ENCODE results near the gene MRI1. TPM values are rescaled to one million over a fixed set of nuclear protein-coding genes. Genes with fewer than 3 reads are reported as not detected.
A peak's percentile ranks its signal among the peaks of the same experiment; 100 is the strongest.

Gene MRI1
- total and polyA plus RNA-seq, 4 donors = 23.5 to 63.2 (median 29.9) TPM

- ATAC-seq (ENCODE audit: insufficient read depth, low FRiP score) (peak; percentile 10), DNase-seq (peak; percentile 40 to 64 (median 41))
- Histone ChIP-seq H3K27me3 (ENCODE audit: control insufficient read depth in 3 of 3, insufficient read depth in 3 of 3, low read length in 2 of 3) (no peaks in the 10 kb centered on the region), H3K27ac (ENCODE audit: low read depth in 1 of 2, low read length in 1 of 2) (peak overlapping the region; percentile 82 to 92), H3K9ac (ENCODE audit: insufficient read depth in 1 of 2, low read length in 2 of 2) (peak overlapping the region; percentile 37 to 65), H3K36me3 (ENCODE audit: control insufficient read depth in 4 of 4, insufficient read depth in 4 of 4, low read length in 4 of 4) (no peaks in the 10 kb centered on the region), H3K4me3 (peak overlapping the region; percentile 79), H3K9me3 (ENCODE audit: control insufficient read depth in 4 of 4, insufficient read depth in 3 of 4, low read length in 3 of 4) (no peaks in the 10 kb centered on the region), H3K4me1 (ENCODE audit: control insufficient read depth in 5 of 5, insufficient read depth in 5 of 5, low read length in 5 of 5) (peaks cover 4 to 23% (median 7%) of the 10 kb centered on the region in 5 donors)
- no peak for TF ChIP-seq CTCF (IDR thresholded peaks at IDR 0.05; ENCODE audit: control extremely low read depth, extremely low read depth)
- WGBS, 2 donors = 6 to 9% methylated on average over 12 of the region's 12 CpGs
Observed at GRCh38 chr19:13796301-13797057, 32.2 kb downstream of the MRI1 start.

- H3K4me1 ChIP-seq (ENCODE audit: control insufficient read depth in 5 of 5, insufficient read depth in 5 of 5, low read length in 5 of 5) = peaks cover 4 to 23% (median 7%) of the 10 kb centered on the region in 5 donors
- no peaks in the 10 kb centered on the region for H3K27me3 ChIP-seq (ENCODE audit: control insufficient read depth in 3 of 3, insufficient read depth in 3 of 3, low read length in 2 of 3)
- peak overlapping the region; percentile 82 to 92 for H3K27ac ChIP-seq (ENCODE audit: low read depth in 1 of 2, low read length in 1 of 2)
- no peak overlapping the region for H3K4me3 ChIP-seq
- no peaks in the 10 kb centered on the region for H3K9me3 ChIP-seq (ENCODE audit: control insufficient read depth in 4 of 4, insufficient read depth in 3 of 4, low read length in 3 of 4)
- no peaks in the 10 kb centered on the region for H3K36me3 ChIP-seq (ENCODE audit: control insufficient read depth in 4 of 4, insufficient read depth in 4 of 4, low read length in 4 of 4)
- no peak for TF ChIP-seq CTCF (IDR thresholded peaks at IDR 0.05; ENCODE audit: control extremely low read depth, extremely low read depth)
- WGBS, 2 donors = 59 to 67% methylated on average over 4 of the region's 4 CpGs
- ATAC-seq (ENCODE audit: insufficient read depth, low FRiP score) (no peak), DNase-seq (no peak)
- no peak overlapping the region for H3K9ac ChIP-seq (ENCODE audit: insufficient read depth in 1 of 2, low read length in 2 of 2)
Observed at GRCh38 chr19:13797058-13797440, 32.7 kb downstream of the MRI1 start.

- peak overlapping the region in 1 of 2 donors; percentile 45 for H3K27ac ChIP-seq (ENCODE audit: low read depth in 1 of 2, low read length in 1 of 2)
- H3K36me3 ChIP-seq (ENCODE audit: control insufficient read depth in 4 of 4, insufficient read depth in 4 of 4, low read length in 4 of 4) = peaks cover 0 to 1% (median 0%) of the 10 kb centered on the region in 4 donors
- no peak for TF ChIP-seq CTCF (IDR thresholded peaks at IDR 0.05; ENCODE audit: control extremely low read depth, extremely low read depth)
- WGBS, 2 donors = 54 to 79% methylated on average over 7 of the region's 7 CpGs
- no peak for ATAC-seq (ENCODE audit: insufficient read depth, low FRiP score)
- no peaks in the 10 kb centered on the region for H3K9me3 ChIP-seq (ENCODE audit: control insufficient read depth in 4 of 4, insufficient read depth in 3 of 4, low read length in 3 of 4)
- H3K4me3 ChIP-seq = no peak overlapping the region
- peaks cover 4 to 23% (median 7%) of the 10 kb centered on the region in 5 donors for H3K4me1 ChIP-seq (ENCODE audit: control insufficient read depth in 5 of 5, insufficient read depth in 5 of 5, low read length in 5 of 5)
- DNase-seq = no peak
- H3K9ac ChIP-seq (ENCODE audit: insufficient read depth in 1 of 2, low read length in 2 of 2) = no peak overlapping the region
- H3K27me3 ChIP-seq (ENCODE audit: control insufficient read depth in 3 of 3, insufficient read depth in 3 of 3, low read length in 2 of 3) = no peaks in the 10 kb centered on the region
Observed at GRCh38 chr19:13797870-13798269, 33.5 kb downstream of the MRI1 start.

Data from lung (tissue), 12 donors.